ENCODE measurements around the gene RAPGEF5. TPM values are rescaled to one million over a fixed set of nuclear protein-coding genes. Genes with fewer than 3 reads are reported as not detected.

Gene RAPGEF5
- total and polyA plus RNA-seq, 10 donors, result 10.2 to 335 (median 184) TPM

DNA sequence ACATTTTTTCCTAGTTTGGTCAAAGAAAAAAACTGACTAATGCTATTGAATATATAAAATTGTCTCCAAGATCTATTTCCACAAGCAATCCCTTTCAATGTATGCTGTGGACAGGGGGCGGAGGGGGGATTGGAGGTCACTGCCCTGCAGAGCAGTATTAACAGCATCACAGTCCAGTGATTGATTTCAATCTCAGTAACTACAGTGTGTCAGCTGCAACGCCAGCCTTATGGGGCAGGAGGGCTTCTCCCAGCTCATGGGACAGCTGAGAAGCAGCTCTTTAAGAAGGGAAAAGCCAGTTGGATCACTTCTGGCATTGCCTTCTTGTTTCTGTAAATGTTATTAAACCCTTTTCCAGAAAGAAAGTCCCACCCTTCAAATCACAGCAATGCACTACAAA lies 65.0 kb downstream of the RAPGEF5 start:
- 71 to 88% (median 86%) methylated on average over 2 of the region's 2 CpGs for WGBS, 5 donors
- no peaks in the 10 kb centered on the region for H3K4me1 ChIP-seq
- intact Hi-C loops (cut with DNase I; ENCODE audit: low total_unique reads), result no loop called here
- no peak overlapping the region for H3K27ac ChIP-seq
- H3K27me3 ChIP-seq (replicated peaks in 1 of 7), result no peaks in the 10 kb centered on the region
- H3K4me3 ChIP-seq, result no peak overlapping the region
- TF ChIP-seq POLR2A (IDR thresholded peaks at IDR 0.05) (no peak), POLR2AphosphoS5 (IDR thresholded peaks at IDR 0.05) (no peak)
- TF ChIP-seq, protein P1, sequence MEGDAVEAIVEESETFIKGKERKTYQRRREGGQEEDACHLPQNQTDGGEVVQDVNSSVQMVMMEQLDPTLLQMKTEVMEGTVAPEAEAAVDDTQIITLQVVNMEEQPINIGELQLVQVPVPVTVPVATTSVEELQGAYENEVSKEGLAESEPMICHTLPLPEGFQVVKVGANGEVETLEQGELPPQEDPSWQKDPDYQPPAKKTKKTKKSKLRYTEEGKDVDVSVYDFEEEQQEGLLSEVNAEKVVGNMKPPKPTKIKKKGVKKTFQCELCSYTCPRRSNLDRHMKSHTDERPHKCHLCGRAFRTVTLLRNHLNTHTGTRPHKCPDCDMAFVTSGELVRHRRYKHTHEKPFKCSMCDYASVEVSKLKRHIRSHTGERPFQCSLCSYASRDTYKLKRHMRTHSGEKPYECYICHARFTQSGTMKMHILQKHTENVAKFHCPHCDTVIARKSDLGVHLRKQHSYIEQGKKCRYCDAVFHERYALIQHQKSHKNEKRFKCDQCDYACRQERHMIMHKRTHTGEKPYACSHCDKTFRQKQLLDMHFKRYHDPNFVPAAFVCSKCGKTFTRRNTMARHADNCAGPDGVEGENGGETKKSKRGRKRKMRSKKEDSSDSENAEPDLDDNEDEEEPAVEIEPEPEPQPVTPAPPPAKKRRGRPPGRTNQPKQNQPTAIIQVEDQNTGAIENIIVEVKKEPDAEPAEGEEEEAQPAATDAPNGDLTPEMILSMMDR (IDR thresholded peaks at IDR 0.05 in 8 of 11, conservative IDR thresholded peaks at IDR 0.05 in 3 of 11), result no peak
- peaks cover 0 to 15% (median 0%) of the 10 kb centered on the region in 6 donors for H3K36me3 ChIP-seq
- no peak for DNase-seq
- no peaks in the 10 kb centered on the region for H3K9me3 ChIP-seq

DNA sequence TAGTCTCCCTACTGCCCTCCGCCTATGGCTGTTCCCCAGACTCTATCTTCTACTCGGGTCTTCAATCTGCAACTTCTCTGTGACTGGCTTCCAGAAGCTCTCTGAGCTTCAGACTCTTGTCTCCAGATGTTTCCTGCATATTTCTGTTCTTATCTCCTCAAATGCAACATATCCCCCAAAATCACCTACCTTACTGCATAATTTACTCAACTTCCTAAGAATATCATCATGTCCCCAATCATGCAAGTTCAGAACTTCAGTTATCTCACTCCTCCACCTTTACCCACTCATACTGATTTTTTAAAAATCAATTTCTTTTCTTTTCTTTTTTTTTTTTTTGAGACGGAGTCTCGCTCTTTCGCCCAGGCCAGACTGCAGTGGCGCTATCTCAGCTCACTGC lies 68.8 kb downstream of the RAPGEF5 start:
- intact Hi-C loops (cut with DNase I; ENCODE audit: low total_unique reads), result no loop called here
- WGBS, 5 donors, result 68 to 86% (median 74%) methylated on average over 6 of the region's 6 CpGs
- TF ChIP-seq, protein P1 (IDR thresholded peaks at IDR 0.05 in 8 of 11, conservative IDR thresholded peaks at IDR 0.05 in 3 of 11), result no peak
- TF ChIP-seq POLR2A (IDR thresholded peaks at IDR 0.05) (no peak), POLR2AphosphoS5 (IDR thresholded peaks at IDR 0.05) (no peak)
- no peak for DNase-seq
- no peak overlapping the region for H3K27ac ChIP-seq
- peaks cover 0 to 15% (median 0%) of the 10 kb centered on the region in 6 donors for H3K36me3 ChIP-seq
- no peaks in the 10 kb centered on the region for H3K9me3 ChIP-seq
- no peak overlapping the region for H3K4me3 ChIP-seq
- H3K4me1 ChIP-seq, result no peaks in the 10 kb centered on the region
- no peaks in the 10 kb centered on the region for H3K27me3 ChIP-seq (replicated peaks in 1 of 7)

DNA sequence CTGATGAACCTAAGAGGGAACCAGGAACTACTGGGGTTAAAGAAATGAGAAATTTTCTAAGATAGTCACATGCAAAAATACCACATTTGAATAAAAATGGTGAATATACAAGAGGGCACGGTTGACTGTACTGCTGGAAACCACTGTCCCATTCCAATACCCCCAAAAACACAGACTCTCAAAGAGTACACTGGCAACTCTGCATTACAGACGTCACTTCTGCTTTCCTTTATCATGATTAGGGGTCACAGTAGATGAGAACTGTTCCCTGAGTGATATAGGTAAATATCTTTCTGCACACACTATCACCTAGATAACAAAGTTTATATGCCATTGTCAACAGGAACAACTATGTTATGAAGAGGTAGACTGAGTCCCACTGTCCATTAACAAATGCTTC lies 69.5 kb downstream of the RAPGEF5 start:
- Histone ChIP-seq H3K36me3 (peaks cover 0 to 15% (median 0%) of the 10 kb centered on the region in 6 donors), H3K4me3 (no peak overlapping the region), H3K27ac (no peak overlapping the region), H3K4me1 (no peaks in the 10 kb centered on the region), H3K27me3 (replicated peaks in 1 of 7) (no peaks in the 10 kb centered on the region), H3K9me3 (no peaks in the 10 kb centered on the region)
- intact Hi-C loops (cut with DNase I; ENCODE audit: low total_unique reads), result no loop called here
- no peak for DNase-seq
- 59 to 77% (median 74%) methylated on average over 2 of the region's 2 CpGs for whole genome bisulfite sequencing, 5 donors
- TF ChIP-seq, protein P1 (IDR thresholded peaks at IDR 0.05 in 8 of 11, conservative IDR thresholded peaks at IDR 0.05 in 3 of 11), result no peak
- no peak for TF ChIP-seq POLR2A (IDR thresholded peaks at IDR 0.05)

DNA sequence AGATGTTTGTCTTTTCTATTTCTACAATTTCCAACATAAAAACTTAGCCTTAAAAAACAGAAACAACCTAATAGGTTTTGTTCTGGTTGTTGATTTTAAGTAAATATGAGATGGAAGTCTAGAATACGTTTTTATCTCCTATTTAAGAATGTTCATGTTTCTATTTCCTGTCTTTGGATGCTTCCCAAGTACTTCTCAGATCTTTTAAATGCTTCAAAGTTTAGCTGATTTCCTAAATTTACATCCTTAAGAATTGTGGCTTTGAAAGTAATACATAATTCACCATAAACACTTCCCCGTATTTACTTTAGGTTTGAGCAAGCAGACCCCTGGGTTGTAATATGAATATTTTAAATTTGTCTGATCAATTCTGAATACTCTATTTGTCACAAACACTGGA lies 70.5 kb downstream of the RAPGEF5 start:
- Histone ChIP-seq H3K4me1 (no peaks in the 10 kb centered on the region), H3K4me3 (no peak overlapping the region), H3K9me3 (no peaks in the 10 kb centered on the region), H3K27me3 (replicated peaks in 1 of 7) (no peaks in the 10 kb centered on the region), H3K36me3 (peaks cover 0 to 15% (median 0%) of the 10 kb centered on the region in 6 donors), H3K27ac (no peak overlapping the region)
- intact Hi-C loops (cut with DNase I; ENCODE audit: low total_unique reads), result no loop called here
- TF ChIP-seq POLR2AphosphoS5 (IDR thresholded peaks at IDR 0.05), result no peak
- DNase-seq, result no peak
- WGBS, 5 donors, result 60 to 75% (median 64%) methylated on average over 2 of the region's 2 CpGs

DNA sequence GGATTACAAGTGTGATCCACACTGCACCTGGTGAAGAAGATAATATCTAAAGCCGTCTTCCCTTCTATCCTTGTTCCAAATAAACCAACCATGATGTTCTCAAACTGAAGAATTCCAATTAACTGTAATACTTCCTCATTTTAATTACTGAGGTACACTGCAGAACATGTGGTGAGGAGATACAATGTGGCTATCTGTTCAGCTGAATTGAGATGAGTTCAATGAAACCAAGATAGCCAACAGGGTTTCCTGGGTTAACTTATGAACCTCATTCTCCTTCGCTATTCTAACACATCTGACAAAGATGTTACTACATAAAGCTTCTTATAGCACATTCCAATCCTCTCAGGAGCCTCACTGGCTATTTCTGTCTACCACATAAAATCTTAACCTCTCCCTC lies 75.5 kb downstream of the RAPGEF5 start:
- no peak for DNase-seq
- no peaks in the 10 kb centered on the region for H3K9me3 ChIP-seq
- intact Hi-C loops (cut with DNase I; ENCODE audit: low total_unique reads), result no loop called here
- TF ChIP-seq POLR2AphosphoS5 (IDR thresholded peaks at IDR 0.05) (no peak), POLR2A (IDR thresholded peaks at IDR 0.05) (no peak)
- TF ChIP-seq, protein P1 (IDR thresholded peaks at IDR 0.05 in 8 of 11, conservative IDR thresholded peaks at IDR 0.05 in 3 of 11), result no peak
- H3K36me3 ChIP-seq, result no peaks in the 10 kb centered on the region
- H3K27me3 ChIP-seq (replicated peaks in 1 of 7), result no peaks in the 10 kb centered on the region
- H3K27ac ChIP-seq, result no peak overlapping the region
- WGBS, 5 donors, result 78 to 97% (median 94%) methylated on average over 2 of the region's 2 CpGs
- H3K4me3 ChIP-seq, result no peak overlapping the region
- H3K4me1 ChIP-seq, result no peaks in the 10 kb centered on the region
